ENCODE data around the gene VGF. TPM values are rescaled to one million over a fixed set of nuclear protein-coding genes. Genes with fewer than 3 reads are reported as not detected.

Gene VGF
- total RNA-seq (0.12 and 0.17 TPM in 2 replicates), polyA plus RNA-seq (0.10 TPM in 2 replicates), polyA minus RNA-seq (0.14 and 0.60 TPM in 2 replicates)
- not detected for total RNA-seq (2013)

GRCh38 chr7:101165075-101165957 lies at the start of gene VGF:
Gene VGF, minus strand, starts transcription at chr7:101165569. Its CDS starts 726 bp downstream, at chr7:101164843.
- peaks cover 56 to 67% of the 10 kb centered on the region in 2 donors for H3K4me1 ChIP-seq (ENCODE audit: control insufficient read depth in 2 of 2, insufficient read depth in 2 of 2, low read length in 2 of 2)

More at GRCh38 chr7:101165075-101165957, at the start of gene VGF:
- Mint-ChIP-seq H3K4me3 (peak within 1 kb of the TSS; percentile 82), H3K9me3 (ENCODE audit: insufficient read depth) (no peaks in the 10 kb centered on the region), H3K27me3 (peaks cover 51% of the 10 kb centered on the region), H3K27ac (peak within 1 kb of the TSS; percentile 81), H3K4me1 (peaks cover 42% of the 10 kb centered on the region)
- peak within 1 kb of the TSS in 3 of 5 experiments; percentile 0 to 58 (median 17) for H3K4me3 ChIP-seq (ENCODE audit: control extremely low read depth in 1 of 5, extremely low read depth in 1 of 5, insufficient read depth in 1 of 5, low read depth in 2 of 5, low read length in 4 of 5)
- H2AFZ ChIP-seq (ENCODE audit: insufficient read depth, low read depth, low read length, poor library complexity, severe bottlenecking) = no peak within 1 kb of the TSS
- POLR2A ChIA-PET = interaction anchor here (0.6 to 1.1 kb wide), 4 partner anchors 10 to 80 kb away, joined by 3 to 5 read pairs (median 3); partner anchors contain the start of genes FIS1, TRIM56 and ZNHIT1
- intact Hi-C loops (cut with micrococcal nuclease) = loop anchor here (1.0 kb wide), 2 partner anchors 11 to 79 kb away; partner anchors contain the start of gene AP1S1
- peaks cover 26% of the 10 kb centered on the region for H4K20me1 ChIP-seq (ENCODE audit: control insufficient read depth, insufficient read depth, low read length, poor library complexity, severe bottlenecking)
- CTCF ChIA-PET = interaction anchor here (0.8 to 1.8 kb wide), 4 partner anchors 8 to 271 kb away, joined by 3 to 11 read pairs (median 3); no protein-coding TSS in a partner anchor
- peak within 1 kb of the TSS; percentile 41 for H3K9ac ChIP-seq (ENCODE audit: low read length)
- no peak for TF ChIP-seq EZH2 (IDR thresholded peaks at IDR 0.05; ENCODE audit: borderline replicate concordance, insufficient read depth, low read depth, low read length, poor library complexity, severe bottlenecking)
- no peak for TF ChIP-seq CTCF (IDR thresholded peaks at IDR 0.05)
- DNase-seq (peak; percentile 95), ATAC-seq (ENCODE audit: low read depth) (peak; percentile 83)
- WGBS (ENCODE audit: insufficient coverage) = 3% methylated on average over 67 of the region's 74 CpGs
- H3K9me3 ChIP-seq (ENCODE audit: control extremely low read depth in 1 of 3, control insufficient read depth in 2 of 3, insufficient read depth in 1 of 3, low read length in 2 of 3) = peaks cover 0 to 38% (median 3%) of the 10 kb centered on the region in 3 donors
- no peak within 1 kb of the TSS for H3K27ac ChIP-seq (ENCODE audit: low read length in 2 of 2)
- no peaks in the 10 kb centered on the region for H3K79me2 ChIP-seq (ENCODE audit: control insufficient read depth, insufficient read depth, low read length)
- H3K36me3 ChIP-seq (replicated peaks in 1 of 2; ENCODE audit: control extremely low read depth in 1 of 2, control insufficient read depth in 1 of 2, extremely low read depth in 1 of 2, insufficient read depth in 2 of 2, low read length in 1 of 2) = no peaks in the 10 kb centered on the region
- peak within 1 kb of the TSS; percentile 99 for H3K4me2 ChIP-seq (replicated peaks; ENCODE audit: low read depth, low read length, poor library complexity, severe bottlenecking)
- peaks cover 0 to 79% (median 55%) of the 10 kb centered on the region in 4 experiments for H3K27me3 ChIP-seq (replicated peaks in 1 of 4; ENCODE audit: control extremely low read depth in 1 of 4, control insufficient read depth in 3 of 4, insufficient read depth in 4 of 4, low read length in 3 of 4)

Data from B cell (primary cell).